ENCODE measurements around the gene PDE12.

Gene PDE12, protein sequence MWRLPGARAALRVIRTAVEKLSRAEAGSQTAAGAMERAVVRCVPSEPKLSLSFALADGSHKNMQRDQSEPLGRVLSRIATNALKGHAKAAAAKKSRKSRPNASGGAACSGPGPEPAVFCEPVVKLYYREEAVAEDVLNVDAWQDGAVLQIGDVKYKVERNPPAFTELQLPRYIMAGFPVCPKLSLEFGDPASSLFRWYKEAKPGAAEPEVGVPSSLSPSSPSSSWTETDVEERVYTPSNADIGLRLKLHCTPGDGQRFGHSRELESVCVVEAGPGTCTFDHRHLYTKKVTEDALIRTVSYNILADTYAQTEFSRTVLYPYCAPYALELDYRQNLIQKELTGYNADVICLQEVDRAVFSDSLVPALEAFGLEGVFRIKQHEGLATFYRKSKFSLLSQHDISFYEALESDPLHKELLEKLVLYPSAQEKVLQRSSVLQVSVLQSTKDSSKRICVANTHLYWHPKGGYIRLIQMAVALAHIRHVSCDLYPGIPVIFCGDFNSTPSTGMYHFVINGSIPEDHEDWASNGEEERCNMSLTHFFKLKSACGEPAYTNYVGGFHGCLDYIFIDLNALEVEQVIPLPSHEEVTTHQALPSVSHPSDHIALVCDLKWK

DNA sequence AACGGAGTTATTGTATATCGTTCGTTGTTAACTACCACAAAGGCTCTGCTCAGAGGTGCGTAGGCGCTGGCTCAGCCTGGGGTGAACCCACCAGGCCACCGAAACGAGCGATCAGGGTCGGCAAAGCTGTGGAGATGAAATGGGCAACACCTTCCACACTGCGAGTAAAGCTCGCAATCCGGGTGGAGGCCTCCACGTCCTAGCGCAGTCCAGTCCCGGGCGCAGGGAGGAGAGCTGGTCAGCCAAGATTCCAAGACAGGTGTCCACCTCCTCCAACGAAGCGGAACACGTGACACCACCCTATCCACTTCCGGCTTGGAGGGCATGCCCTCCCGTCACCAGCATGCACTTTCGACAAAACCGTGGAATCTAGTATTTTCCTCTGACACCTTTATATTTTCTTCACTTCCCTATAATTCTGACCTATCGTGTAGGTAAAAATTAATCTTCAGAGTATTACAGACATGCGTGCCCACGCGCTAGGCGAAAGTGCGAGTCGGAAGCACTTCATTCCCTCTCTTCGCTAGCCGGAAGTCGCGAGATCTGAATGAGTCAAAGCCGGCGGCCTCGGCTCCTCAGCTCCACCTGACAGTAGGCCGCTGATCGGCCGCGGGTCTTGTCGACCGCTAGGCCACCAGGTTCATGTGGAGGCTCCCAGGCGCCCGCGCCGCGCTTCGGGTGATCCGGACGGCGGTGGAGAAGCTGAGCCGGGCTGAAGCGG lies at the start of gene PDE12:
Gene PDE12, plus strand, starts transcription at position 537 of the 721 bp plus-strand sequence. Its CDS starts 106 bp downstream, at position 643.
- DNase-seq (ENCODE audit: insufficient read length, low spot score) (peak; percentile 87), FAIRE-seq (peak; percentile 88)

GRCh38 chr3:57512166-57512565 lies 43.9 kb upstream of the PDE12 start:
- DNase-seq (ENCODE audit: insufficient read length, low spot score) (no peak), FAIRE-seq (no peak)

DNA sequence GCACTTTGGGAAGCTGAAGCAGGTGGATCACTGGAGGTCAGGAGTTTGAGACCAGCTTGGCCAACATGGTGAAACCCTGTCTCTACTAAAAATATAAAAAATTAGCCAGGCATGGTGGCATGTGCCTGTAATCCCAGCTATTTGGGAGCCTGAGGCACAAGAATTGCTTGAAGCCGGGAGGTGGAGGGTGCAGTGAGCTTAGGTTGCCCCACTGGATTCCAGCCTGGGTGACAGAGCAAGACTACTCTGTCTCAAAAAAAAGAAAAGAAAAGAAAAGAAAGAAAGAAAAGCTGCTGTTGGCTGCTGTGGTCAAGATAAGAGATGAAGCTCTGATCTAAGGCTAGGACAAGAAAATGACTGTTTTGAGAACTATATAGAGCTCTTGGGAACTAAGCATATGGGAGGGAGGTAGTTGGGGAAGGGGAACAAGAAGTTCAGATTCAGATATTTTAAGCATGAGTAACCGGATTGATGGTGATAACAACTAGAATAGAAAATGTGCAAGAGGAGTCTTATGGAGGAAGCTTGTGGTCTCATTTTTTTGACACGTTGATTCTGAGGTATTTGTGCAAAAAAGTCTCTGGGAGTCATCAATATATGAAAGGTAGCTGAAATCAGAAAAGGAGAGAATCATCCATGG lies 37.7 kb upstream of the PDE12 start:
- FAIRE-seq (no peak), DNase-seq (ENCODE audit: insufficient read length, low spot score) (peak; percentile 36)

GRCh38 chr3:57530071-57530608 lies 25.9 kb upstream of the PDE12 start:
- peak; percentile 4 for FAIRE-seq
- no peak for DNase-seq (ENCODE audit: insufficient read length, low spot score)

DNA sequence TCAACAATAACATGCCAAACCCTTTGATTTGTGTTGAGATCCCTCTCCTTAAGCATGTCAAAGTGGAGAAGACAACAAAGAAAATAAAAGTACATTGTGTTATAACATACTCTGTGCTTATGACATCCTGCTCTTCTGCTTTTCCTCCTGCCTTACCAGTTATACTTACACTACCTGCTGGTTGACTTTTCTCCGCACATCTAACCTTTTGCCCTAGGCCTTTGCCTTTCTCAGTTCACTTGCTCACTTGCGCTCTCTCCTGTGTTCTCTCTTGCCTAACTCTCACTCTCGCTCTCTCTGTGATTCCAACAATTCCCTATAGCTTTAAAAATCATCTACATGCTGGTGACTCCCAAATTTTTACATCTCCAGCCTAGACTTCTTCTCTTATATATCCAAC lies 17.6 kb upstream of the PDE12 start:
- no peak for DNase-seq (ENCODE audit: insufficient read length, low spot score)

GRCh38 chr3:57544181-57545125 lies 11.6 kb upstream of the PDE12 start, which contains the start of gene DNAH12:
TSS of gene DNAH12 (minus strand) at chr3:57544344. CDS start at chr3:57542870, 1,474 bp downstream.
- no peak for DNase-seq (ENCODE audit: insufficient read length, low spot score)
- FAIRE-seq: peak; percentile 89

More for the DNA sequence above, 17.6 kb upstream of the PDE12 start:
- no peak for FAIRE-seq

- DNase-seq (ENCODE audit: insufficient read length, low spot score) (no peak), FAIRE-seq (no peak)
Measured at GRCh38 chr3:57545636-57546268, 10.3 kb upstream of the PDE12 start.

DNA sequence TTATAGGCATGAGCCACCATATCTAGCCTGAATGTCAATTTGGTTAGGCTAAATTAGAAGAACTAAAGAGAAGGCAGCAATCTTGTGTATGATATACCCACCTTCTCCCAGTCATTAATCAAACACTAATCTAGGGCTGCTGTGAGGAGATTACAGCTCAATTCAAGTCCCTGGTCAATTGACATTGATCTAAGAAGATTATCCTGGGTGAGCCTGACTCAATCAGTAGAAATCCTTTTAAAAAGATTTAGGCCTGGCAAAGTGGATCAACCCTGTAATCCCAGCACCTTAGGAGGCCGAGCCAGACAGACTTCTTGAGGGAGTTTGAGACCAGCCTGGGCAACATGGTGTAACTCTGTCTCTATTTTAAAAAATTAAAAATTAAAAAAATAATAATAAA lies 9.5 kb upstream of the PDE12 start:
- DNase-seq (ENCODE audit: insufficient read length, low spot score) (no peak), FAIRE-seq (no peak)

DNA sequence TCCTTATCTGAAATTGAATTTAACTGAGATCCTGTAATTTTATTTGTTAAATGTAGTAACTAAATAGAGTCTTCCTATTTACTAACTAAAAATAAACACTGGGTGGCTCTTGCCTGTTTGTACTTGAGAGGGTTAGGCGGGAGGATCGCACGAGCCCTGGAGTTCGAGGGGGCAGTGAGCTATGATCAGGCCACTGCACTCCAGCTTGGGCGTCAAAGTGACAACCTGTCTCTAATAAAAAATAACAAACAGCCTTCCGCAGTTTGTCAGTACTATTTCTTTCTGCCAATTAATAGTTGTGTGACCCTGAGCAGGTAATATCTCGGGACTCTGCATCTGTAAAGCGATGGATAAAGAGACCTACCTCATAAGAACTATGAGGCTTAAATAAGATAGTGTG lies 768 bp upstream of the PDE12 start:
- FAIRE-seq: no peak
- no peak for DNase-seq (ENCODE audit: insufficient read length, low spot score)

DNA sequence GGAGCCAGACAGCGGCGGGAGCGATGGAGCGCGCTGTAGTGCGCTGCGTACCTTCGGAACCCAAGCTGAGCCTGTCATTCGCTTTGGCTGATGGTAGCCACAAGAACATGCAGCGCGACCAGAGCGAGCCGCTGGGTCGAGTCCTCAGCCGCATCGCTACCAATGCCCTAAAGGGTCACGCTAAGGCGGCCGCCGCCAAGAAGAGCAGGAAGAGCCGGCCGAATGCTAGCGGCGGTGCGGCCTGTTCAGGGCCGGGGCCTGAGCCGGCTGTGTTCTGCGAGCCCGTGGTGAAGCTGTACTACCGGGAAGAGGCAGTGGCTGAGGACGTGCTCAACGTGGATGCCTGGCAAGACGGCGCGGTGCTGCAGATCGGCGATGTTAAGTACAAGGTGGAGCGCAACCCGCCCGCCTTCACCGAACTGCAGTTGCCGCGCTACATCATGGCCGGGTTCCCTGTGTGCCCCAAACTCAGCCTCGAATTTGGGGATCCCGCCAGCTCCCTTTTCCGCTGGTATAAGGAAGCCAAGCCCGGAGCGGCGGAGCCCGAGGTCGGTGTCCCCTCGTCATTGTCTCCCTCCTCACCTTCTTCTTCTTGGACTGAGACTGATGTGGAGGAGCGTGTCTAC lies 498 bp downstream of the PDE12 start:
- FAIRE-seq (no peak), DNase-seq (ENCODE audit: insufficient read length, low spot score) (peak; percentile 21)

DNA sequence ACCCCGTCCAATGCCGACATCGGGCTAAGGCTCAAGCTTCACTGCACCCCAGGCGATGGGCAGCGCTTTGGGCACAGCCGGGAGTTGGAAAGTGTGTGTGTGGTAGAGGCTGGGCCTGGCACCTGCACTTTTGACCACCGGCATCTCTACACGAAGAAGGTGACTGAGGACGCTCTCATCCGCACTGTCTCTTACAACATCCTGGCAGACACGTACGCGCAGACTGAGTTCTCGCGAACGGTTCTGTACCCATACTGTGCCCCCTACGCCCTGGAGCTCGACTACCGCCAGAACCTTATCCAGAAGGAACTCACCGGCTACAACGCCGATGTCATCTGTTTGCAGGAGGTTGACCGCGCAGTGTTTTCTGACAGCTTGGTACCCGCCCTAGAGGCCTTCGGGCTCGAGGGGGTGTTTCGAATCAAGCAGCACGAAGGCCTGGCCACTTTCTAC lies 1.0 kb downstream of the PDE12 start:
- DNase-seq (ENCODE audit: insufficient read length, low spot score) (peak; percentile 27), FAIRE-seq (no peak)

- FAIRE-seq (no peak), DNase-seq (ENCODE audit: insufficient read length, low spot score) (no peak)
Measured at GRCh38 chr3:57559526-57559925, 3.5 kb downstream of the PDE12 start.

- DNase-seq (ENCODE audit: insufficient read length, low spot score): no peak
- FAIRE-seq: no peak
Measured at GRCh38 chr3:57569859-57570450, 13.9 kb downstream of the PDE12 start.

DNA sequence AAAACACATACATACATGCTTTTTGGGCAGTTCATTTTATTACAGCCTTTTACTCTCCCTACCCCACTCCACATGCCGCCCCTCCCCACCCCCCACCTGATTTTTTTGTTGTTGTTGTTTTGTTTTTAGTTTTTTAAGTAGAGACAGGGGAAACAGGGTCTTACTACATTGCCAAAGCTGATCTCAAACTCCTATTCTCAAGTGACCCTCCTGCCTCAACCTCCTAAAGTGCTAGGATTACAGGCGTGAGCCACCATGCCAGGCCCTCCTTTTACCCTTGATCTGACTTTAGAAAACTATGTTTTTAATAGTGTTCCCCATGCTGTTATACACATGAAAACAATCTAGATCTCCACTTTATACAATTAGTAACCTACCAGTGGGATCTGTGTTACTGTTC lies 14.8 kb downstream of the PDE12 start:
- no peak for FAIRE-seq

DNA sequence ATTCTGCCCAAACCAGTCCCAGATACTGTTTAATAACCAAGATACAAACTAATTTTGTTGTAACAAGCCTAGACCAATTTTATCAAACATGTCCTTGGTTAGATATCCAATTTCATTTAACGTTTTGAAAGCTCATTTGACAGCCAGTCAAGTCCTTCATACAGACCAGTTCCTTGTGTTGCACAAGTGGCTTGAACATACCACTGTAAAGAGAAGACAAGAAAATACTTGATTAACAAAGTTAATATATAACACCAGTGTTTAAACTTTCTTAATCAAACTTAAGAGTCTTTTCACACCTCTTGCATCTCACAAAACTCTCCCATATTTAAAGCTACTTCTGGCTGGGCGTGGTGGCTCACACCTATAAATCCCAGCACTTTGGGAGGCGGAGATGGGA lies 16.0 kb downstream of the PDE12 start:
- DNase-seq (ENCODE audit: insufficient read length, low spot score) (no peak), FAIRE-seq (no peak)

More for the DNA sequence above, 14.8 kb downstream of the PDE12 start:
- no peak for DNase-seq (ENCODE audit: insufficient read length, low spot score)

GRCh38 chr3:57575966-57576626 lies 20.0 kb downstream of the PDE12 start:
- no peak for FAIRE-seq
- no peak for DNase-seq (ENCODE audit: insufficient read length, low spot score)

GRCh38 chr3:57577801-57578200 lies 21.7 kb downstream of the PDE12 start:
- no peak for FAIRE-seq

More at GRCh38 chr3:57577801-57578200, 21.7 kb downstream of the PDE12 start:
- DNase-seq (ENCODE audit: insufficient read length, low spot score): no peak

Measured in HTR-8/SVneo (cell line).